ENCODE data around the gene AMZ1. TPM values are rescaled to one million over a fixed set of nuclear protein-coding genes. Genes with fewer than 3 reads are reported as not detected.
A peak's percentile ranks its signal among the peaks of the same experiment; 100 is the strongest.

Gene AMZ1
- total RNA-seq, 4 donors from 2014 or later = 0.17 TPM; not detected in 3

- no peak overlapping the region for H3K4me3 ChIP-seq
- no peaks in the 10 kb centered on the region for H3K9me3 ChIP-seq
- H3K4me1 ChIP-seq = peaks cover 11% of the 10 kb centered on the region
- no peak for DNase-seq (ENCODE audit: low spot score in 2 of 2)
- TF ChIP-seq POLR2A (IDR thresholded peaks at IDR 0.05) = no peak
- TF ChIP-seq EP300 (IDR thresholded peaks at IDR 0.05) = no peak
- TF ChIP-seq, protein P1, sequence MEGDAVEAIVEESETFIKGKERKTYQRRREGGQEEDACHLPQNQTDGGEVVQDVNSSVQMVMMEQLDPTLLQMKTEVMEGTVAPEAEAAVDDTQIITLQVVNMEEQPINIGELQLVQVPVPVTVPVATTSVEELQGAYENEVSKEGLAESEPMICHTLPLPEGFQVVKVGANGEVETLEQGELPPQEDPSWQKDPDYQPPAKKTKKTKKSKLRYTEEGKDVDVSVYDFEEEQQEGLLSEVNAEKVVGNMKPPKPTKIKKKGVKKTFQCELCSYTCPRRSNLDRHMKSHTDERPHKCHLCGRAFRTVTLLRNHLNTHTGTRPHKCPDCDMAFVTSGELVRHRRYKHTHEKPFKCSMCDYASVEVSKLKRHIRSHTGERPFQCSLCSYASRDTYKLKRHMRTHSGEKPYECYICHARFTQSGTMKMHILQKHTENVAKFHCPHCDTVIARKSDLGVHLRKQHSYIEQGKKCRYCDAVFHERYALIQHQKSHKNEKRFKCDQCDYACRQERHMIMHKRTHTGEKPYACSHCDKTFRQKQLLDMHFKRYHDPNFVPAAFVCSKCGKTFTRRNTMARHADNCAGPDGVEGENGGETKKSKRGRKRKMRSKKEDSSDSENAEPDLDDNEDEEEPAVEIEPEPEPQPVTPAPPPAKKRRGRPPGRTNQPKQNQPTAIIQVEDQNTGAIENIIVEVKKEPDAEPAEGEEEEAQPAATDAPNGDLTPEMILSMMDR (IDR thresholded peaks at IDR 0.05) = no peak
- TF ChIP-seq POLR2AphosphoS5 (IDR thresholded peaks at IDR 0.05) = no peak
- H3K27ac ChIP-seq = no peak overlapping the region
- WGBS = 83% methylated on average over 8 of the region's 8 CpGs
- no peaks in the 10 kb centered on the region for H3K27me3 ChIP-seq
- no peaks in the 10 kb centered on the region for H3K36me3 ChIP-seq
Measured at GRCh38 chr7:2707481-2707880, 19.5 kb downstream of the AMZ1 start.

- H3K4me3 ChIP-seq = no peak overlapping the region
- no peaks in the 10 kb centered on the region for H3K27me3 ChIP-seq
- H3K9me3 ChIP-seq = no peaks in the 10 kb centered on the region
- no peak for DNase-seq (ENCODE audit: low spot score in 2 of 2)
- H3K36me3 ChIP-seq = no peaks in the 10 kb centered on the region
- no peak overlapping the region for H3K27ac ChIP-seq
- 97% methylated on average over 6 of the region's 10 CpGs for WGBS
- TF ChIP-seq, protein P1 (IDR thresholded peaks at IDR 0.05) = no peak
- TF ChIP-seq POLR2A (IDR thresholded peaks at IDR 0.05) (no peak), EP300 (IDR thresholded peaks at IDR 0.05) (no peak), POLR2AphosphoS5 (IDR thresholded peaks at IDR 0.05) (no peak)
- H3K4me1 ChIP-seq = peaks cover 11% of the 10 kb centered on the region
Measured at GRCh38 chr7:2708041-2708440, 20.0 kb downstream of the AMZ1 start.

DNA sequence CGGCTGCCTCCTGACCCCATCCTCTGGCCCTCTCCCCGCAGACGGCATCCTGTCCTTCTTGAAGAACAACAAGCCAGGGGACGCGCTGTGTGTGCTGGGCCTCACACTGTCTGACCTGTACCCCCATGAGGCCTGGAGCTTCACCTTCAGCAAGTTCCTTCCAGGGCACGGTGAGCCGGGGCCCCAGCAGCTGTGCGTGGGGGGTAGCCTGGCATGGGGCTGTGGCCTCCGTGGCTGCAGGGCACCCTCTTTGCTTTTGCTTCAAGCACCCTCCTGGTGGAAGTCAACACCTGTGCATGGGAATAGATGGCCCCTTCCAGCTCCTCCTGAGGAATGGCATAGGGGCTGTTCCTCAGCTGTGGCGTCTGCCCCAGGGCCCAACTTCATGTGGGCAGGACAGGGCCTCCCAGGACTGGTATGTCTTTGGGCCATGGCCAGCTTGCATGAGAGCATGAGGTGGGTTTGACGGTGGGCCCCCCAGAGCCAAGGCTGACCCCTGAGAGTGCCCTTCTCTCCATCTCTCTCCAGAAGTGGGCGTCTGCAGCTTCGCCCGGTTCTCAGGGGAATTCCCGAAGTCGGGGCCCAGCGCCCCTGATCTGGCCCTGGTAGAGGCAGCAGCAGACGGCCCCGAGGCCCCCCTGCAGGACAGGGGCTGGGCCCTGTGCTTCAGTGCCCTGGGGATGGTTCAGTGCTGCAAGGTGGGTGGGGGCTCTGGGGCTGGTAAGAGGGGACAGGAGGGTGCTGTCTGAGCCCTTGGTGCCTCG, 20.7 kb downstream of the AMZ1 start:
- H3K27ac ChIP-seq = no peak overlapping the region
- H3K4me1 ChIP-seq = peaks cover 11% of the 10 kb centered on the region
- H3K9me3 ChIP-seq = no peaks in the 10 kb centered on the region
- H3K4me3 ChIP-seq = no peak overlapping the region
- H3K36me3 ChIP-seq = no peaks in the 10 kb centered on the region
- H3K27me3 ChIP-seq = no peaks in the 10 kb centered on the region
- TF ChIP-seq, protein P1 (IDR thresholded peaks at IDR 0.05) = no peak
- no peak for TF ChIP-seq POLR2AphosphoS5 (IDR thresholded peaks at IDR 0.05)
- no peak for TF ChIP-seq EP300 (IDR thresholded peaks at IDR 0.05)
- TF ChIP-seq POLR2A (IDR thresholded peaks at IDR 0.05) = no peak
- no peak for DNase-seq (ENCODE audit: low spot score in 2 of 2)
- WGBS = 99% methylated on average over 9 of the region's 20 CpGs

GRCh38 chr7:2709553-2710285, 21.7 kb downstream of the AMZ1 start:
- Histone ChIP-seq H3K4me3 (peak overlapping the region; percentile 36), H3K27ac (no peak overlapping the region)
- WGBS = 58% methylated on average over 6 of the region's 35 CpGs

GRCh38 chr7:2710286-2710655, 22.3 kb downstream of the AMZ1 start:
- no peak for DNase-seq (ENCODE audit: low spot score in 2 of 2)
- WGBS = 52% methylated on average over 10 of the region's 11 CpGs
- Histone ChIP-seq H3K4me1 (peaks cover 11% of the 10 kb centered on the region), H3K4me3 (peak overlapping the region; percentile 36), H3K27me3 (no peaks in the 10 kb centered on the region), H3K27ac (no peak overlapping the region), H3K9me3 (no peaks in the 10 kb centered on the region), H3K36me3 (no peaks in the 10 kb centered on the region)
- TF ChIP-seq POLR2A (IDR thresholded peaks at IDR 0.05) (no peak), EP300 (IDR thresholded peaks at IDR 0.05) (no peak), POLR2AphosphoS5 (IDR thresholded peaks at IDR 0.05) (no peak)
- TF ChIP-seq, protein P1 (IDR thresholded peaks at IDR 0.05) = no peak

More at GRCh38 chr7:2709553-2710285, 21.7 kb downstream of the AMZ1 start:
- DNase-seq (ENCODE audit: low spot score in 2 of 2) = no peak
- TF ChIP-seq, protein P1 (IDR thresholded peaks at IDR 0.05) = peak; percentile 34 to 94
- TF ChIP-seq POLR2AphosphoS5 (IDR thresholded peaks at IDR 0.05) = no peak
- Histone ChIP-seq H3K9me3 (no peaks in the 10 kb centered on the region), H3K4me1 (peaks cover 11% of the 10 kb centered on the region), H3K36me3 (no peaks in the 10 kb centered on the region), H3K27me3 (no peaks in the 10 kb centered on the region)
